DMS153 treated with DMSO at 0.1 percent for 48 hours (cell line): ENCODE data around the gene PCDHB4.
"Not testable (repeated sequence)": the region's sequence is repeated elsewhere in the genome, so short reads cannot be mapped to it uniquely, and the experiment has no call there.

Experiments used
- DNase-seq: peaks from one replicate; lab custom pipeline; 2025; ENCODE audit not compliant: unreplicated experiment; lab: John Stamatoyannopoulos, UW

The PCDHB4 gene

GRCh38 chr5:141121563-141121962 is at the start of gene PCDHB4:
Gene PCDHB4, plus strand, starts transcription at chr5:141121818. Its CDS starts 181 bp downstream, at chr5:141121999.
- no peak for DNase-seq

- DNase-seq = no peak
Observed at GRCh38 chr5:141077826-141078225, 43.8 kb upstream of the PCDHB4 start.

- DNase-seq = no peak
Observed at GRCh38 chr5:141082228-141082627, 39.4 kb upstream of the PCDHB4 start.

GRCh38 chr5:141084487-141084989 is 37.1 kb upstream of the PCDHB4 start:
- DNase-seq = peak; percentile 7

- DNase-seq = no peak
Observed at GRCh38 chr5:141094481-141095262, 26.9 kb upstream of the PCDHB4 start, which contains the start of gene PCDHB2. Gene PCDHB2, plus strand, starts transcription at chr5:141094615. Its CDS starts 176 bp downstream, at chr5:141094791.

- DNase-seq = no peak
Observed at GRCh38 chr5:141095263-141095641, 26.4 kb upstream of the PCDHB4 start.

GRCh38 chr5:141096181-141096580 is 25.4 kb upstream of the PCDHB4 start:
- DNase-seq = not testable (repeated sequence)

GRCh38 chr5:141096586-141096985 is 25.0 kb upstream of the PCDHB4 start:
- DNase-seq = not testable (repeated sequence)

GRCh38 chr5:141100243-141100805 is 21.3 kb upstream of the PCDHB4 start, which contains the start of gene PCDHB3:
Gene PCDHB3, plus strand, starts transcription at chr5:141100473. Its CDS starts 177 bp downstream, at chr5:141100650.
- DNase-seq = peak; percentile 45

GRCh38 chr5:141101059-141101458 is 20.6 kb upstream of the PCDHB4 start:
- no peak for DNase-seq

- not testable (repeated sequence) for DNase-seq
Observed at GRCh38 chr5:141102070-141102469, 19.5 kb upstream of the PCDHB4 start.

- DNase-seq = not testable (repeated sequence)
Observed at GRCh38 chr5:141102471-141102870, 19.1 kb upstream of the PCDHB4 start.

GRCh38 chr5:141105350-141105749 is 16.3 kb upstream of the PCDHB4 start:
- DNase-seq = no peak

- DNase-seq = no peak
Observed at GRCh38 chr5:141119250-141119649, 2.4 kb upstream of the PCDHB4 start.

GRCh38 chr5:141121985-141122384 is 367 bp downstream of the PCDHB4 start:
- DNase-seq = no peak

- DNase-seq = not testable (repeated sequence)
Observed at GRCh38 chr5:141123396-141124135, 1.9 kb downstream of the PCDHB4 start.

GRCh38 chr5:141127305-141127704 is 5.7 kb downstream of the PCDHB4 start:
- DNase-seq = no peak

GRCh38 chr5:141135030-141135717 is 13.6 kb downstream of the PCDHB4 start, which contains the start of gene PCDHB5:
Gene PCDHB5, plus strand, starts transcription at chr5:141135206. Its CDS starts 229 bp downstream, at chr5:141135435.
- no peak for DNase-seq

GRCh38 chr5:141135718-141136266 is 14.2 kb downstream of the PCDHB4 start:
- no peak for DNase-seq

- DNase-seq = not testable (repeated sequence)
Observed at GRCh38 chr5:141137346-141137745, 15.7 kb downstream of the PCDHB4 start.
